Cardiac septum (tissue), 1 donor: Measurements from ENCODE around the gene ZNF385C. TPM values are rescaled to one million over a fixed set of nuclear protein-coding genes. Genes with fewer than 3 reads are reported as not detected.
A peak's percentile ranks its signal among the peaks of the same experiment; 100 is the strongest.
"Not testable (repeated sequence)": the region's sequence is repeated elsewhere in the genome, so short reads cannot be mapped to it uniquely, and the experiment has no call there.

Experiments
- DNase-seq: peaks from one replicate; pipeline ENCODE4 v3.0.0-alpha.2; 2020; ENCODE audit warnings: low spot score
- intact Hi-C: fragments of 100-400 bp; cut with DNase I; formaldehyde crosslinking; loops from one replicate; pipeline ENCODE4 v1.14.0; 2022
- total RNA-seq: library from RNA; stranded (reverse); fragmentation: NEBNext Ultra II Directional; extraction: Animal tissue kit (Norgen Biotek cat#: 25700); gene quantifications from one replicate; pipeline ENCODE4 v1.2.1, GENCODE V29; 2021
- donor health status: DM: no; HTN: no; CAD: no.

Gene ZNF385C
- total RNA-seq, 1 donor from 2014 or later: 0.13 TPM

- intact Hi-C loops: loop anchor here (5.0 to 10.0 kb wide), 2 partner anchors 39 to 507 kb away; partner anchors contain the start of gene NAGLU
- DNase-seq: no peak
These were observed 70.1 kb downstream of the ZNF385C start for GRCh38 chr17:42027961-42028790.

GRCh38 chr17:42027590-42027889 lies 70.7 kb downstream of the ZNF385C start:
- intact Hi-C loops: loop anchor here (5.0 to 10.0 kb wide), 2 partner anchors 40 to 507 kb away; partner anchors contain the start of gene NAGLU
- DNase-seq: no peak

- DNase-seq: no peak
- intact Hi-C loops: loop anchor here (5.0 to 10.0 kb wide), 2 partner anchors 40 to 508 kb away; partner anchors contain the start of gene NAGLU
These were observed 71.2 kb downstream of the ZNF385C start for GRCh38 chr17:42026857-42027589.

GRCh38 chr17:42025936-42026335 lies 72.3 kb downstream of the ZNF385C start:
- intact Hi-C loops: loop anchor here (1.0 to 10.0 kb wide), 4 partner anchors 41 to 509 kb away; partner anchors contain the start of gene NAGLU

GRCh38 chr17:42025191-42025579 lies 73.1 kb downstream of the ZNF385C start:
- intact Hi-C loops: loop anchor here (1.0 to 10.0 kb wide), 4 partner anchors 42 to 510 kb away; partner anchors contain the start of gene NAGLU

More at GRCh38 chr17:42025936-42026335, 72.3 kb downstream of the ZNF385C start:
- no peak for DNase-seq

GRCh38 chr17:42023524-42024349 lies 74.5 kb downstream of the ZNF385C start:
- peak; percentile 79 for DNase-seq
- intact Hi-C loops: loop anchor here (2.0 to 10.0 kb wide), 2 partner anchors 79 to 511 kb away; partner anchors contain the start of gene NAGLU

More at GRCh38 chr17:42025191-42025579, 73.1 kb downstream of the ZNF385C start:
- DNase-seq: no peak

- not testable (repeated sequence) for DNase-seq
- intact Hi-C loops: loop anchor here (2.0 to 10.0 kb wide), 2 partner anchors 54 to 514 kb away; partner anchors contain the start of genes CNP and NAGLU
These were observed 77.4 kb downstream of the ZNF385C start for GRCh38 chr17:42020845-42021244.

- intact Hi-C loops: loop anchor here (2.0 to 10.0 kb wide), 2 partner anchors 53 to 515 kb away; partner anchors contain the start of genes CNP and NAGLU
- peak; percentile 98 for DNase-seq
These were observed 78.5 kb downstream of the ZNF385C start, which contains the start of gene NKIRAS2 for GRCh38 chr17:42019509-42020404. Gene NKIRAS2 (plus strand): TSS chr17:42020090. CDS start chr17:42021578, 1,488 bp downstream.

- intact Hi-C loops: no loop called here
- no peak for DNase-seq
These were observed 79.3 kb downstream of the ZNF385C start for GRCh38 chr17:42018988-42019387.

GRCh38 chr17:42018339-42018738 lies 79.9 kb downstream of the ZNF385C start:
- DNase-seq: no peak
- intact Hi-C loops: no loop called here

- no peak for DNase-seq
- intact Hi-C loops: no loop called here
These were observed 80.4 kb downstream of the ZNF385C start for GRCh38 chr17:42017866-42018200.

- intact Hi-C loops: no loop called here
These were observed 81.1 kb downstream of the ZNF385C start, which contains the start of gene DNAJC7 for GRCh38 chr17:42016941-42017865. Gene DNAJC7 (minus strand): TSS chr17:42017439. CDS start chr17:42017416, 23 bp downstream.

GRCh38 chr17:42016411-42016831 lies 81.9 kb downstream of the ZNF385C start:
- no peak for DNase-seq
- intact Hi-C loops: no loop called here

More at GRCh38 chr17:42016941-42017865, 81.1 kb downstream of the ZNF385C start, which contains the start of gene DNAJC7:
- peak; percentile 95 for DNase-seq

- DNase-seq, intact Hi-C loops: not testable (repeated sequence)
These were observed 84.5 kb downstream of the ZNF385C start for GRCh38 chr17:42013740-42014139.

GRCh38 chr17:42012363-42012762 lies 85.9 kb downstream of the ZNF385C start:
- intact Hi-C loops, DNase-seq: not testable (repeated sequence)

- DNase-seq: no peak
- intact Hi-C loops: no loop called here
These were observed 87.3 kb downstream of the ZNF385C start for GRCh38 chr17:42010898-42011516.
